Neutrophil (primary cell): ENCODE data around the gene RETN.

Experiments
- H3K27ac ChIP-seq: fragments of 200-600 bp; sonication (generic); 2 replicates; pipeline ENCODE4 v1.5.1; 2016; ENCODE audit warnings: mild to moderate bottlenecking, moderate library complexity
- H3K27me3 ChIP-seq: fragments of 200-600 bp; sonication (generic); 2 replicates; pipeline ENCODE4 v1.6.0; 2016; ENCODE audit warnings: mild to moderate bottlenecking
- H3K36me3 ChIP-seq: fragments of 200-600 bp; sonication (generic); 2 replicates; pipeline ENCODE4 v1.5.1; 2017
- H3K4me1 ChIP-seq, 2 experiments: fragments of 200-600 bp in 1 of 2; sonication (generic) in 1 of 2; 1 replicate in 1 of 2; 2 replicates in 1 of 2; pipeline versions ENCODE4 v1.5.1 to v1.6.1; 2013 to 2016; ENCODE audit warnings: low read depth in 1 of 2, low read length in 1 of 2, mild to moderate bottlenecking in 1 of 2, moderate library complexity in 1 of 2; ENCODE audit not compliant: control insufficient read depth in 1 of 2, insufficient read depth in 1 of 2
- H3K4me3 ChIP-seq, 2 experiments: fragments of 200-600 bp in 1 of 2; sonication (generic) in 1 of 2; 1 replicate in 1 of 2; 2 replicates in 1 of 2; pipeline ENCODE4 v1.5.1; 2013 to 2016; ENCODE audit warnings: low read depth in 1 of 2, low read length in 1 of 2, mild to moderate bottlenecking in 1 of 2, moderate library complexity in 1 of 2
- H3K9me3 ChIP-seq: fragments of 200-600 bp; sonication (generic); 2 replicates; pipeline ENCODE4 v1.5.1; 2016
- TF ChIP-seq, protein P1 (sequence below): fragments of 200-600 bp; sonication (generic); IDR thresholded peaks from 2 replicates; pipeline ENCODE4 v1.5.1; 2016; ENCODE audit warnings: antibody characterized with exemption

RETN gene

DNA sequence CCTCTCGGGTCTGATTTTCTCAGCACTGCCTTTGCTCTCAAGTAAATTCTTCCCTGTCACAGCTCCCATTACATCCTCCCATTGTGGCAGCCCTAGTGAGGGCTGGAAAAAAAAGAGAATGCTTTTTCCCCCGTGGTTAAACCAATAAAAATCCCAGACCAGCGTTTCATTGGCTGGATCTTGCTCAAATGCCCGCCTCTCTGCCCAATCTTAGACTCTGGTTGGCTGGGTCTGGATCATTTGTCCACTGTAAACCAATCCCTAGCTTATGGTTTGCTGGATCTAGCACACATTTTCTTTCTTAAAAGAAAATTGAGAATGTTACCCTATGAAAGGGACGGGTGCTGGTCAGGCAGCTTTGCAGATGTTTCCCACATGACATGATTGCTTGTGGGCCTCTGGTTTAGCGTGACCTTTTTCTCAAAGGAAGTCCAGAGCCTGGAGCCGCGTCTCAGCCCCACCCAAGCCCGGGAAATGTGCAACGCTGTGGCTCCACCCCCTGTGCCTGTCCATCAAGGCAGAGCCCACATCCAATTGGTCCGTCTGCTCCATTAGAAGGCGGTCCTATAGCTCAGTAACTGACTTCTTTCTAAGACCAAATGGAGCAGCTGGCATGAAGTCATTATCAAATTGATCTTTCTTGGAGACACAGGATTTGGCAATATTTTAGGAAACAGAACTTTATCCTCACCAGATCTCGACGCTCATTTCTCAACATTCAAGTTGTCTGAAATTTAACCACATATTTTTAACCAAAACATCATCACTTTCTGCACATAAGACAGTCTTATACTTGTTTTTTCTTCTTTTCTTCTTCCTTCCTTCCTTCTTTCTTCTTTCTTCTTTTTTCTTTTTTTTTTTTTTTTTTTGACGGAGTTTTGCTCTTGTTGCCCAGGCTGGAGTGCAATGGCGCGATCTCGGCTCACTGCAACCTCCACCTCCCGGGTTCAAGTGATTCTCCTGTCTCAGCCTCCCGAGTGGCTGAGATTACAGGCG lies 5.5 kb downstream of the RETN start:
- Histone ChIP-seq H3K27ac (peak overlapping the region; percentile 96), H3K4me3 (peak overlapping the region; percentile 44 to 53), H3K9me3 (no peaks in the 10 kb centered on the region), H3K27me3 (no peaks in the 10 kb centered on the region), H3K4me1 (peaks cover 92 to 93% of the 10 kb centered on the region in 2 experiments), H3K36me3 (no peaks in the 10 kb centered on the region)
- TF ChIP-seq, protein P1, sequence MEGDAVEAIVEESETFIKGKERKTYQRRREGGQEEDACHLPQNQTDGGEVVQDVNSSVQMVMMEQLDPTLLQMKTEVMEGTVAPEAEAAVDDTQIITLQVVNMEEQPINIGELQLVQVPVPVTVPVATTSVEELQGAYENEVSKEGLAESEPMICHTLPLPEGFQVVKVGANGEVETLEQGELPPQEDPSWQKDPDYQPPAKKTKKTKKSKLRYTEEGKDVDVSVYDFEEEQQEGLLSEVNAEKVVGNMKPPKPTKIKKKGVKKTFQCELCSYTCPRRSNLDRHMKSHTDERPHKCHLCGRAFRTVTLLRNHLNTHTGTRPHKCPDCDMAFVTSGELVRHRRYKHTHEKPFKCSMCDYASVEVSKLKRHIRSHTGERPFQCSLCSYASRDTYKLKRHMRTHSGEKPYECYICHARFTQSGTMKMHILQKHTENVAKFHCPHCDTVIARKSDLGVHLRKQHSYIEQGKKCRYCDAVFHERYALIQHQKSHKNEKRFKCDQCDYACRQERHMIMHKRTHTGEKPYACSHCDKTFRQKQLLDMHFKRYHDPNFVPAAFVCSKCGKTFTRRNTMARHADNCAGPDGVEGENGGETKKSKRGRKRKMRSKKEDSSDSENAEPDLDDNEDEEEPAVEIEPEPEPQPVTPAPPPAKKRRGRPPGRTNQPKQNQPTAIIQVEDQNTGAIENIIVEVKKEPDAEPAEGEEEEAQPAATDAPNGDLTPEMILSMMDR = no peak

DNA sequence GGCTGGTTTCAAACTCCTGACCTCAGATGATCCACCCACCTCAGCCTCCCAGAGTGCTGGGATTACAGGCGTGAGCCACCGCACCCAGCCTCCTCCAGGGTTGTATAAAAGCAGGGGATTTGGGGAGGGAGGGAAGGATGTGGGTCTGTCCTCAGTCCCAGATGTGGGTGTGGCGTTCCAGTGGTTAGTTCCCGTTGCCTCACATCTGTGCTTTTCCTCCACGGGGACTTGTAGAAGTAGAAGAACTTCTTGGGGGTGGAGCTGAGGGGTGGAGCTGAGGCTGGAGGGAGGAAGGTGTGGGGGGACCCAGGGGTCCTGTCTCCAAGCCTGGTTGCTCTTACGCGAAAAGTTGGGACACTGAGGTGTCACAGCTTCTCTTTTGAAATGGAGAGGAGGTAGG lies 7.5 kb downstream of the RETN start:
- Histone ChIP-seq H3K9me3 (no peaks in the 10 kb centered on the region), H3K27me3 (no peaks in the 10 kb centered on the region), H3K4me3 (peak overlapping the region; percentile 61 to 100), H3K4me1 (peaks cover 92 to 93% of the 10 kb centered on the region in 2 experiments), H3K27ac (peak overlapping the region; percentile 96), H3K36me3 (peaks cover 4% of the 10 kb centered on the region)
- TF ChIP-seq, protein P1 = no peak

DNA sequence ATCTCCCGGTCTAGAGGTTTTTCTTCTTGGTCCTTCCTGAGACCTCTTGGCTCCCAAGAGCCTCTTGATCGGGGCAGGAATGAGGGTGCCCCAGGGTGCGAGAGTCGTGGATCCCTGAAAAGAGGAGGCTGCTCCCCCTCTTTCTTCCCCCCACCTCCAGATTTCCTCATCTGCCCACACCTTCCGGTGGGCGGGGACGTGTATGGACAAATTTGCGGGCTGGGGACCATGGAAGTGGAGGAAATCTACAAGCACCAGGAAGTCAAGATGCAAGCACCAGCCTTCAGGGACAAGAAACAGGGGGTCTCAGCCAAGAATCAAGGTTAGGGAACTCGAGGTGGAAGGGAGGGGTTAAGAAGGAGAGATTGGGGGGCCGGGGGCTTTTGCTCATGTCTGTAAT lies 8.0 kb downstream of the RETN start, which contains the start of gene MCEMP1:
MCEMP1 (plus strand) TSS at position 237 of the 400 bp plus-strand sequence; CDS start at position 268, 31 bp downstream.
- Histone ChIP-seq H3K9me3 (no peaks in the 10 kb centered on the region), H3K4me3 (peak within 1 kb of the TSS; percentile 61 to 100), H3K27ac (peak within 1 kb of the TSS; percentile 96), H3K27me3 (no peaks in the 10 kb centered on the region), H3K4me1 (peaks cover 94% of the 10 kb centered on the region in 2 experiments), H3K36me3 (peaks cover 4% of the 10 kb centered on the region)
- TF ChIP-seq, protein P1 = no peak

DNA sequence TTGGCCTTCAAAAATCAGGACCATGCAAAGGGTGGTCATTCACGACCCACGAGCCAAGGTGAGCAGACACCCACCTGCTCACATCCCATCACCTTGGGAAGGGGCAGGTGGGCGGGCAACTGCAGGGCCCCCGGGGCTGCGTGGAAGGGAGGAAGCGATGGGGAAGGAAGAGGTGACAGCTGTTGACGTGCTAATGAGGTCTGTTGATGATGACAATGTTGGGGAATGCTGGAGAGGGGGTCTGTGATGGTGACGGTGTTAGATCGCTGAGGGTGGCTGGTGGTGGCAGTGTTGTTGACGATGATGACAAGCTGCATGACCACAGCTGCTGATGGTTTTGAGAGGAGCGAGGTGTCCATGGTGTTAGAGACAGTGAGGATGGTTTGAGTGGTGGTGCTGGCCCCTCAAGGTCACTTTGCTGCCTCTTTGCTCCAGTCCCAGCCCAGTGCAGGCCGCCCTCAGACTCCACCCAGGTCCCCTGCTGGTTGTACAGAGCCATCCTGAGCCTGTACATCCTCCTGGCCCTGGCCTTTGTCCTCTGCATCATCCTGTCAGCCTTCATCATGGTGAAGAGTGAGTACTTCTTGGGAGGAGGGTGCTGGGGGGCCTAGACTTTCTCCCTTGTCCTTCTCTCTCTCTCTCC lies 8.9 kb downstream of the RETN start:
- Histone ChIP-seq H3K27me3 (no peaks in the 10 kb centered on the region), H3K36me3 (peaks cover 11% of the 10 kb centered on the region), H3K27ac (peak overlapping the region; percentile 96), H3K4me1 (peaks cover 93 to 94% of the 10 kb centered on the region in 2 experiments), H3K4me3 (peak overlapping the region; percentile 61 to 100), H3K9me3 (no peaks in the 10 kb centered on the region)
- TF ChIP-seq, protein P1 = peak; percentile 25

DNA sequence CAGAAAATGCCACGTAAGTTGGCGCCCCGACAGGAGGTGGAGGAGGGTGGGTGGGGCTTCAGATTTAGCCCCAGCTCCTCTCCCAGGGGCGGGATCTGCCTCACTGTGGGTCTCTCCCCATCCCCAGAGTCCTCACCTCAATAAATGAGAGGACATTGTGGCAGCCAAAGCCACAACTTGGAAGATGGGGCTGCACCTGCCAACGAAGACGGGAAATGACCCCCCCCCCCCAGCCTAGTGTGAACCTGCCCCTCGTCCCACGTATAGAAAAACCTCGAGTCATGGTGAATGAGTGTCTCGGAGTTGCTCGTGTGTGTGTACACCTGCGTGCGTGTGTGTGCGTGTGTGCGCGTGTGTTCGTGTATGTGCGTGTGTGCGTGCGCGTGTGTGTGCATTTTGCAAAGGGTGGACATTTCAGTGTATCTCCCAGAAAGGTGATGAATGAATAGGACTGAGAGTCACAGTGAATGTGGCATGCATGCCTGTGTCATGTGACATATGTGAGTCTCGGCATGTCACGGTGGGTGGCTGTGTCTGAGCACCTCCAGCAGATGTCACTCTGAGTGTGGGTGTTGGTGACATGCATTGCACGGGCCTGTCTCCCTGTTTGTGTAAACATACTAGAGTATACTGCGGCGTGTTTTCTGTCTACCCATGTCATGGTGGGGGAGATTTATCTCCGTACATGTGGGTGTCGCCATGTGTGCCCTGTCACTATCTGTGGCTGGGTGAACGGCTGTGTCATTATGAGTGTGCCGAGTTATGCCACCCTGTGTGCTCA lies 10.3 kb downstream of the RETN start:
- Histone ChIP-seq H3K4me3 (peak overlapping the region; percentile 61 to 100), H3K36me3 (peaks cover 25% of the 10 kb centered on the region), H3K27ac (peak overlapping the region; percentile 96), H3K4me1 (peaks cover 79 to 81% of the 10 kb centered on the region in 2 experiments), H3K27me3 (no peaks in the 10 kb centered on the region), H3K9me3 (no peaks in the 10 kb centered on the region)
- TF ChIP-seq, protein P1 = peak; percentile 13
